HCT116 (cell line): ENCODE data around the gene SMARCE1. TPM values are rescaled to one million over a fixed set of nuclear protein-coding genes. Genes with fewer than 3 reads are reported as not detected.

ENCODE experiments used
- ATAC-seq: fragments of 200-7000 bp; cut with Tn5 transposase; 2 replicates; pipeline ENCODE4 v1.9.1; 2020; ENCODE audit warnings: mild to moderate bottlenecking, moderate library complexity
- BruUV-seq: library from RNA; stranded (reverse); fragments of 400-500 nt; replicated peaks from 2 replicates; lab custom pipeline; 2021; lab: Mats Ljungman, UMichigan
- CTCF ChIA-PET: fragments of 300-600 bp; sonication (Branson Sonifier 250); formaldehyde crosslinking; loops from one replicate; lab custom pipeline; 2021; ENCODE audit warnings: antibody characterized with exemption; lab: Charles Lee
- POLR2A ChIA-PET: fragments of 300-600, 350-600 bp; sonication (Branson Sonifier 250); formaldehyde crosslinking; loops from one replicate; lab custom pipeline; 2021; ENCODE audit warnings: antibody characterized with exemption; lab: Charles Lee
- RAD21 ChIA-PET, 2 experiments: fragments of 300-600 bp; sonication (Branson Sonifier 250); formaldehyde crosslinking; loops; one replicate each; lab custom pipeline; 2023; ENCODE audit warnings: low total read pairs in 2 of 2; ENCODE audit not compliant: uncharacterized antibody in 2 of 2, unreplicated experiment in 2 of 2, low non-redundant PET in 1 of 2; lab: Charles Lee
- DNase-seq: peaks from one replicate; pipeline ENCODE4 v3.0.0-alpha.2; 2010; ENCODE audit warnings: low read depth, low spot score
- H2AFZ ChIP-seq: fragments of 200-600 bp; shearing (Covaris generic), sonication (generic); 2 replicates; pipeline ENCODE4 v1.6.1; 2017; ENCODE audit warnings: low read depth, mixed run types, mixed read lengths, antibody characterized with exemption, low read length; ENCODE audit not compliant: poor library complexity, severe bottlenecking
- H3K27ac ChIP-seq: 2 replicates; pipeline ENCODE4 v1.5.1; 2012; ENCODE audit warnings: low read depth, low read length
- H3K27me3 ChIP-seq: fragments of 200-600 bp; sonication (generic); 2 replicates; pipeline ENCODE4 v1.6.1; 2016; ENCODE audit warnings: mixed run types, low read length, mixed read lengths; ENCODE audit not compliant: insufficient read depth
- H3K36me3 ChIP-seq, 2 experiments: fragments of 200-500 bp in 1 of 2; fragments of 200-600 bp in 1 of 2; sonication (Bioruptor generic) in 1 of 2; sonication (generic) in 1 of 2; 2 replicates each; pipeline versions ENCODE4 v1.5.1 to v1.6.1; 2014 to 2016; ENCODE audit warnings: low read length in 2 of 2, inconsistent platforms in 1 of 2, mixed read lengths in 1 of 2, mixed run types in 1 of 2; ENCODE audit not compliant: insufficient read depth in 2 of 2, control insufficient read depth in 1 of 2
- H3K4me1 ChIP-seq, 2 experiments: fragments of 200-600 bp in 1 of 2; sonication (generic) in 1 of 2; 2 replicates each; pipeline versions ENCODE4 v1.5.1 to v1.6.1; 2012 to 2017; ENCODE audit warnings: low read length in 2 of 2, inconsistent platforms in 1 of 2, mild to moderate bottlenecking in 1 of 2, mixed read lengths in 1 of 2, mixed run types in 1 of 2, moderate library complexity in 1 of 2; ENCODE audit not compliant: insufficient read depth in 2 of 2, control insufficient read depth in 1 of 2
- H3K4me2 ChIP-seq: fragments of 200-600 bp; sonication (generic); 2 replicates; pipeline ENCODE4 v1.6.1; 2017; ENCODE audit warnings: mixed run types, low read length, mixed read lengths
- H3K4me3 ChIP-seq, 2 experiments: fragments of 200-600 bp in 1 of 2; sonication (generic) in 1 of 2; replicated peaks in 1 of 2; 2 replicates each; pipeline ENCODE4 v1.5.1; 2011 to 2016; ENCODE audit warnings: low read length in 2 of 2, control low read depth in 1 of 2, low read depth in 1 of 2, mild to moderate bottlenecking in 1 of 2, mixed read lengths in 1 of 2, mixed run types in 1 of 2
- H3K79me2 ChIP-seq: fragments of 200-600 bp; sonication (generic); 2 replicates; pipeline ENCODE4 v1.6.1; 2017; ENCODE audit warnings: mild to moderate bottlenecking, mixed run types, low read length, moderate library complexity, mixed read lengths; ENCODE audit not compliant: insufficient read depth
- H3K9ac ChIP-seq: fragments of 200-600 bp; sonication (generic); 2 replicates; pipeline ENCODE4 v1.6.1; 2016; ENCODE audit warnings: low read length, mixed read lengths
- H3K9me2 ChIP-seq: fragments of 200-600 bp; sonication (generic), shearing (Covaris generic); 2 replicates; pipeline ENCODE4 v1.6.1; 2017; ENCODE audit warnings: mixed run types, mild to moderate bottlenecking, moderate library complexity; ENCODE audit not compliant: insufficient read depth
- H3K9me3 ChIP-seq, 2 experiments: fragments of 200-500 bp in 1 of 2; fragments of 200-600 bp in 1 of 2; sonication (Bioruptor generic) in 1 of 2; sonication (generic) in 1 of 2; 2 replicates each; pipeline ENCODE4 v1.6.1; 2014 to 2017; ENCODE audit warnings: low read length in 2 of 2, mixed read lengths in 2 of 2, inconsistent platforms in 1 of 2, low read depth in 1 of 2, mild to moderate bottlenecking in 1 of 2, mixed run types in 1 of 2, moderate library complexity in 1 of 2; ENCODE audit not compliant: control insufficient read depth in 1 of 2, insufficient read depth in 1 of 2
- H4K20me1 ChIP-seq: fragments of 200-600 bp; sonication (generic), shearing (Covaris generic); 2 replicates; pipeline ENCODE4 v1.6.1; 2017; ENCODE audit warnings: mixed run types, mild to moderate bottlenecking, moderate library complexity; ENCODE audit not compliant: insufficient read depth
- CBX3 ChIP-seq: IDR thresholded peaks from 2 replicates; pipeline ENCODE4 v1.6.1; 2012; ENCODE audit warnings: low read depth
- CEBPB ChIP-seq: IDR thresholded peaks from 2 replicates; pipeline ENCODE4 v1.6.1; 2012; ENCODE audit warnings: low read depth
- CTCF ChIP-seq, 3 experiments: fragments of 200-600 bp in 1 of 3; sonication (generic) in 1 of 3; IDR thresholded peaks in 2 of 3; conservative IDR thresholded peaks in 1 of 3; 2 replicates each; pipeline ENCODE4 v1.5.1; 2012 to 2017; ENCODE audit warnings: low read depth in 2 of 3, low read length in 2 of 3, antibody characterized with exemption in 1 of 3, borderline replicate concordance in 1 of 3, control low read depth in 1 of 3, mild to moderate bottlenecking in 1 of 3, mixed read lengths in 1 of 3, mixed run types in 1 of 3, moderate library complexity in 1 of 3; ENCODE audit not compliant: insufficient read depth in 1 of 3
- EGR1 ChIP-seq: IDR thresholded peaks from 2 replicates; pipeline ENCODE4 v1.6.1; 2012; ENCODE audit warnings: low read depth
- ELF1 ChIP-seq: IDR thresholded peaks from 2 replicates; pipeline ENCODE4 v1.6.1; 2012; ENCODE audit warnings: low read depth, borderline replicate concordance
- EZH2 ChIP-seq: fragments of 200-600 bp; sonication (generic); IDR thresholded peaks from 2 replicates; pipeline ENCODE4 v1.6.1; 2017; ENCODE audit warnings: antibody characterized with exemption, mixed run types
- EZH2phosphoT487 ChIP-seq: fragments of 200-600 bp; IDR thresholded peaks from 2 replicates; pipeline ENCODE4 v1.6.1; 2018; ENCODE audit warnings: antibody characterized with exemption, borderline replicate concordance
- JUND ChIP-seq: IDR thresholded peaks from 2 replicates; pipeline ENCODE4 v1.6.1; 2012
- POLR2A ChIP-seq: IDR thresholded peaks from 2 replicates; pipeline ENCODE4 v1.7.0; 2011; ENCODE audit warnings: borderline replicate concordance; ENCODE audit not compliant: insufficient read depth, insufficient read length; ENCODE audit errors: extremely low read depth
- POLR2AphosphoS5 ChIP-seq: IDR thresholded peaks from 2 replicates; pipeline ENCODE4 v1.6.1; 2011; ENCODE audit warnings: mild to moderate bottlenecking, low read depth, low read length, moderate library complexity
- SIN3A ChIP-seq: IDR thresholded peaks from 2 replicates; pipeline ENCODE4 v1.6.1; 2012; ENCODE audit warnings: low read depth
- SP1 ChIP-seq: IDR thresholded peaks from 2 replicates; pipeline ENCODE4 v1.6.1; 2012; ENCODE audit warnings: low read depth
- SRF ChIP-seq: IDR thresholded peaks from 2 replicates; pipeline ENCODE4 v1.6.1; 2012; ENCODE audit warnings: low read depth
- TCF7L2 ChIP-seq: IDR thresholded peaks from 2 replicates; pipeline ENCODE4 v1.7.0; 2011; ENCODE audit warnings: borderline replicate concordance, inconsistent platforms; ENCODE audit not compliant: insufficient read depth, insufficient read length; ENCODE audit errors: extremely low read depth
- YY1 ChIP-seq: IDR thresholded peaks from 2 replicates; pipeline ENCODE4 v1.6.1; 2011; ENCODE audit warnings: low read length, low read depth, moderate library complexity, mild to moderate bottlenecking; ENCODE audit not compliant: insufficient replicate concordance; ENCODE audit errors: extremely low read depth
- ZFX ChIP-seq: fragments of 450-650 bp; IDR thresholded peaks from 2 replicates; pipeline ENCODE4 v1.6.1; 2017
- ZNF274 ChIP-seq: fragments of 200-500 bp; sonication (Bioruptor generic); IDR thresholded peaks from 2 replicates; pipeline ENCODE4 v1.6.1; 2014; ENCODE audit warnings: mild to moderate bottlenecking, low read depth, low read length, inconsistent platforms
- intact Hi-C: fragments of 100-400 bp; cut with micrococcal nuclease; formaldehyde crosslinking; loops from 2 replicates; pipeline ENCODE4 v1.10.0; 2022
- total RNA-seq: library from RNA; stranded (reverse); gene quantifications from one replicate; pipeline ENCODE4 v1.2.1, GENCODE V29; 2021; ENCODE audit not compliant: unreplicated experiment
- TF ChIP-seq, protein P1 (sequence below): IDR thresholded peaks from 2 replicates; pipeline ENCODE4 v1.6.1; 2012
- TF ChIP-seq, protein P2 (sequence below): IDR thresholded peaks from 2 replicates; pipeline ENCODE4 v1.6.1; 2012

The SMARCE1 gene
- total RNA-seq, 1 experiment from 2014 or later = 136 TPM

DNA sequence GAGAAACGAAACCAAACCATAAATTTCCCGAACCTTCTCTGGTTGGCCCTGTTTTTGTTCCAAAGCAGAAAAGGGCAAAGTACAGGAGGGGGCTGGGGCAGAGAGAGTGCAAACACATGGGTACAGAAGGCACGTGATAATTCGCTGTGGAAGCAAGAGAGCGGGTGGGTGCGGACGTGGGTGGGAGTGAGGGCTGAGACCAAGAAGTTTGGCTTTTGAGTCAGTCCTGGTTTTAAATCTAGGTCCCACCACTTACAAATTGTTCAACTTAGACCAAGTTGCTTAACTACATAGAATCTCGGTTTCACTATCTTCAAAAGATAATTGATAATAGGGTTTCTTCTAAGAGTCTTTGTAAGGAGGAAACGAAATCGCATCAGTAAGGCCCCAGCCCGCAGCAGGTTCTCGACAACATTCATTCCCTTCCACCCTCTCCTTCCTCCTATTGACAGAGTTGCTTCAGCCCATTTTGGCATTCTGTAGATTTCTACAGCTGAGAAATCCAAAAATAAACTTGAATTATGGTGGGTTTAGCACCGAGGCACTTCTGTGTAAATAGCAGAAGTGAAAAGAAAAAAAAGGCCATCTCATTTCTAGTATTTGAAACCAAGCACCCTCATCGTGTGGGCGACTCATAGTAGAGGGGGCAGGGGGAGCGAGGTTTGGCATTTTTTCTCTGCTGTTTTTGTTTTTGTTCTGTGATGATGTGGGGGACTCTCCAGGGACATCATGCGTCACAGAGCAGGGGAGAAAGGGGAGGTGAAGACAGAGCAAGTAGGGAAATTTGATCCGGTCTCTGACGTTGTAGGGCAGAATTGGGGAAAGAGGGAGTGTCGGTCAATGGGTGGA lies 48.8 kb downstream of the SMARCE1 start:
- peaks cover 8 to 14% of the 10 kb centered on the region in 2 experiments for H3K4me1 ChIP-seq

More for the DNA sequence above, 48.8 kb downstream of the SMARCE1 start:
- no peaks in the 10 kb centered on the region for H3K27me3 ChIP-seq
- intact Hi-C loops = no loop called here
- no TSS peak for BruUV-seq
- no peaks in the 10 kb centered on the region for H3K79me2 ChIP-seq
- CTCF ChIA-PET = no interaction called here
- POLR2A ChIA-PET = no interaction called here
- H4K20me1 ChIP-seq = no peaks in the 10 kb centered on the region
- no peaks in the 10 kb centered on the region for H3K9me3 ChIP-seq
- no peak overlapping the region for H3K9ac ChIP-seq
- no peaks in the 10 kb centered on the region for H3K36me3 ChIP-seq
- H2AFZ ChIP-seq = no peak overlapping the region
- H3K4me3 ChIP-seq = no peak overlapping the region
- DNase-seq = no peak
- RAD21 ChIA-PET = no interaction called here
- TF ChIP-seq ZFX = no peak
- no peak for TF ChIP-seq POLR2AphosphoS5
- TF ChIP-seq SRF = no peak
- no peak for TF ChIP-seq ZNF274
- TF ChIP-seq JUND = no peak
- no peak for TF ChIP-seq SP1
- no peak for TF ChIP-seq SIN3A
- TF ChIP-seq POLR2A = no peak
- TF ChIP-seq, protein P1, sequence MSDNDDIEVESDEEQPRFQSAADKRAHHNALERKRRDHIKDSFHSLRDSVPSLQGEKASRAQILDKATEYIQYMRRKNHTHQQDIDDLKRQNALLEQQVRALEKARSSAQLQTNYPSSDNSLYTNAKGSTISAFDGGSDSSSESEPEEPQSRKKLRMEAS = no peak
- TF ChIP-seq TCF7L2 = no peak
- TF ChIP-seq CEBPB = no peak
- TF ChIP-seq EZH2 = no peak
- TF ChIP-seq YY1 = no peak
- TF ChIP-seq, protein P2, sequence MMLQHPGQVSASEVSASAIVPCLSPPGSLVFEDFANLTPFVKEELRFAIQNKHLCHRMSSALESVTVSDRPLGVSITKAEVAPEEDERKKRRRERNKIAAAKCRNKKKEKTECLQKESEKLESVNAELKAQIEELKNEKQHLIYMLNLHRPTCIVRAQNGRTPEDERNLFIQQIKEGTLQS = no peak
- TF ChIP-seq CBX3 = no peak
- no peak for TF ChIP-seq EZH2phosphoT487
- TF ChIP-seq ELF1 = no peak
- TF ChIP-seq EGR1 = no peak
- no peak for TF ChIP-seq CTCF (IDR thresholded peaks at IDR 0.05 in 2 of 3, conservative IDR thresholded peaks at IDR 0.05 in 1 of 3; ENCODE audit: borderline replicate concordance in 1 of 3, insufficient read depth in 1 of 3, low read depth in 2 of 3, low read length in 2 of 3)
- TF ChIP-seq, all 23 proteins: peak for 0
- no peaks in the 10 kb centered on the region for H3K9me2 ChIP-seq
- H3K27ac ChIP-seq = no peak overlapping the region
- no peak for ATAC-seq
- H3K4me2 ChIP-seq = no peak overlapping the region
